ENCODE results near the gene IPO9. TPM values are rescaled to one million over a fixed set of nuclear protein-coding genes. Genes with fewer than 3 reads are reported as not detected.

IPO9 gene
- total RNA-seq, 2 experiments from 2014 or later = 65.1 to 66.0 TPM

DNA sequence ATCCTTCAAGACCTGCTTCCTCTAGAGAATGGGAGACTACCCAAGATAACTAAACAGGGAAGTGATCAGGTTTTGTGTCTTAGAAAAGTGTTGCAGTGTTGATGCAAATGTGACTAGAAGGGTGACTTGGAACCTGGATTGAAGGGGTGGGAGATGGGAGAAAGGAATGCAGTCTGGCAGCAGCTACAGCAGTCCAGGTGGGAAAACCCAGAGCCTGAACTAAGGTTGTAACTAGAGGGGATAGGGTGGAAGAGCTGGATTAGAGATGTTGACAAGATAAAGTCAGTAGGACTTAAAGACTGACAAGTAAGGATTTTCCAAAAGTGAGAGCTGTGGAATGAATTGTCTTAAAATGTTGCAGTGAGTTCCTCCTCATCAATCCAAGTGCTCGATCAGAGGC, 52.7 kb downstream of the IPO9 start:
- intact Hi-C loops (cut with DNase I, micrococcal nuclease) = no loop called here
- H3K27me3 Mint-ChIP-seq = peaks cover 1% of the 10 kb centered on the region
- ATAC-seq (no peak), DNase-seq (no peak)
- ChIA-PET POLR2A (no interaction called here), CTCF (interaction anchor here (0.8 to 3.9 kb wide), 5 partner anchors 14 to 259 kb away, joined by 3 to 26 read pairs (median 10); no protein-coding TSS in a partner anchor)
- H3K27ac Mint-ChIP-seq = no peak overlapping the region
- H3K4me3 Mint-ChIP-seq = no peak overlapping the region
- H3K9me3 Mint-ChIP-seq (ENCODE audit: low read depth) = no peaks in the 10 kb centered on the region
- peaks cover 4% of the 10 kb centered on the region for H3K4me1 Mint-ChIP-seq
- H3K36me3 Mint-ChIP-seq (ENCODE audit: low read depth) = peaks cover 2% of the 10 kb centered on the region

DNA sequence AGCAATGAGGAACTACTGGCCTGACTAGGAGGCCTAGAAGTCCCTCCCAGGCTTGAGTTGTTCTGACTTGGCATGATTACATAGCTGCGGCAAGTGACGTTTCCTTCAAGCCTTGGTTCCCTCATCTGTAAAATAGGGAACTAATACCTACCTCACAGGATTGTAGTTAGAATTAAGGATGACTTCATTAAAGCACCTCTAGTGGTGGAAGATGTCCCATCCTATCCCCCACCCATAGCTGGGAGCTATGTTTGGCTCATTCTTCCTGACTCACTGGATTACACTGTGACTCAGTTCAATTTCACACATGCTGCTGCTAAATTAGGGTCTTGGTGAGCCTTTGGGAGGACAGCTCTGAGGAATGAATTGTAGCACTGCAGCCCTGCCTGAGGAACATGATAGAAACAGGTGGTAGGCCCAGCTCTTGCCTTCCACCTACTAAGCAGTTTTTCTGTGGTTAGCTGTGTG, 53.7 kb downstream of the IPO9 start:
- DNase-seq (no peak), ATAC-seq (peak; percentile 50)
- Mint-ChIP-seq H3K4me3 (no peak overlapping the region), H3K36me3 (ENCODE audit: low read depth) (peaks cover 2% of the 10 kb centered on the region), H3K4me1 (peaks cover 4% of the 10 kb centered on the region), H3K27me3 (peaks cover 9% of the 10 kb centered on the region), H3K9me3 (ENCODE audit: low read depth) (no peaks in the 10 kb centered on the region), H3K27ac (no peak overlapping the region)
- intact Hi-C loops (cut with DNase I, micrococcal nuclease) = no loop called here
- ChIA-PET POLR2A (interaction anchor here (0.7 to 0.9 kb wide), 2 partner anchors 90 to 281 kb away, joined by 3 to 5 read pairs; no protein-coding TSS in a partner anchor), CTCF (interaction anchor here (0.7 to 3.9 kb wide), 9 partner anchors 11 to 125 kb away, joined by 3 to 26 read pairs (median 3); partner anchors contain the start of gene TIMM17A)

DNA sequence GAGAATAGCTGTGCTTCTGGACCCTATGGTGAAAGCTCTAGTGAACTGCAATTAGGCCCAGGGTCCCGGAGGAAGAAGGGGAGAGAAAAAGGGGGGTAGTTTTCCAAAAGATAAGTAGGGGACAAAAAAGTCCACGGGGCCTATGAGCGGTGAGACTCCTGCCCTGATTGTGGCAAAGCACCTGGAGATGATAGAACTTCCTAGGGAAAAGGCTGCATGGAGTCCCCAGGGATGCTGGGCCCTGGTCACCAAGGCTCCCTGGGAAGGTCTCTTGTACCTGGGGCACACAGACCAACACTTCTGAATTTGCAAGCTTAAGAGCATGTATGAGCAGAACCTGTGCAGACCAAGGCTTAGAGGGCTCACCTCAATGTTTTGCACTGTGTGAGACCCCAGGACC, 54.3 kb downstream of the IPO9 start:
- ChIA-PET POLR2A (interaction anchor here (0.7 kb wide), 1 partner anchor 89 kb away, joined by 3 read pairs; no protein-coding TSS in a partner anchor), CTCF (interaction anchor here (0.7 to 3.9 kb wide), 9 partner anchors 11 to 201 kb away, joined by 3 to 26 read pairs (median 3); partner anchors contain the start of gene TIMM17A)

DNA sequence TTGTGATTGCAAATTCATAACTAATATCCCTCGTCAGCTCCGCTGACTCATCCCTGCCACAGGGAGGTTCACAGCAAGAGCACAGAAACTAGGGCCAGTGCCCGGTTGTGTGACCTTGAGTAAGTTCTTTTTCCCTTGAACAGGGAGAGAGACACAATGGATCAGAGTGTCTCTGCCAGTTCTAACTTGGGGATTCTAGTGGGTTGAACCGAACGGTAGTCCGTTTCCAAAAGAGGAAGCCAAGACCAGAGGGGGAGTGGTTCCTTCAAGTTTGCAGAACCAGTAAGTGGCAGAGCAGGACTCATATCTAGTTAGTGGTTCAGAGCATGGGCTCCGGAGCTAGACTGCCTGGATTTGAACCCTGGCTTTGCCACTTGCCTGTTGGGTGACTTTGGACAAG, 54.8 kb downstream of the IPO9 start:
- H3K36me3 Mint-ChIP-seq (ENCODE audit: low read depth) = no peaks in the 10 kb centered on the region
- peak; percentile 40 for ATAC-seq
- H3K27ac Mint-ChIP-seq = no peak overlapping the region
- ChIA-PET CTCF (interaction anchor here (0.5 to 3.9 kb wide), 7 partner anchors 10 to 399 kb away, joined by 3 to 26 read pairs (median 4); no protein-coding TSS in a partner anchor), POLR2A (interaction anchor here (0.9 kb wide), 1 partner anchor 256 kb away, joined by 12 read pairs; no protein-coding TSS in a partner anchor)
- H3K27me3 Mint-ChIP-seq = peaks cover 15% of the 10 kb centered on the region
- no peak overlapping the region for H3K4me3 Mint-ChIP-seq
- intact Hi-C loops (cut with DNase I, micrococcal nuclease) = no loop called here
- no peaks in the 10 kb centered on the region for H3K9me3 Mint-ChIP-seq (ENCODE audit: low read depth)
- DNase-seq = peak; percentile 33
- H3K4me1 Mint-ChIP-seq = peaks cover 4% of the 10 kb centered on the region

More for the DNA sequence above, 54.3 kb downstream of the IPO9 start:
- Mint-ChIP-seq H3K4me1 (peaks cover 4% of the 10 kb centered on the region), H3K27me3 (peaks cover 14% of the 10 kb centered on the region), H3K27ac (no peak overlapping the region), H3K9me3 (ENCODE audit: low read depth) (no peaks in the 10 kb centered on the region), H3K4me3 (no peak overlapping the region), H3K36me3 (ENCODE audit: low read depth) (peaks cover 2% of the 10 kb centered on the region)
- ATAC-seq (no peak), DNase-seq (no peak)
- intact Hi-C loops (cut with DNase I, micrococcal nuclease) = no loop called here

GRCh38 chr1:201884425-201884824, 55.5 kb downstream of the IPO9 start:
- ChIA-PET POLR2A (interaction anchor here (0.9 kb wide), 1 partner anchor 255 kb away, joined by 12 read pairs; no protein-coding TSS in a partner anchor), CTCF (interaction anchor here (0.5 to 3.9 kb wide), 4 partner anchors 9 to 399 kb away, joined by 3 to 26 read pairs (median 4); no protein-coding TSS in a partner anchor)
- intact Hi-C loops (cut with DNase I, micrococcal nuclease) = no loop called here
- Mint-ChIP-seq H3K36me3 (ENCODE audit: low read depth) (no peaks in the 10 kb centered on the region), H3K4me3 (no peak overlapping the region), H3K4me1 (peaks cover 4% of the 10 kb centered on the region), H3K27ac (no peak overlapping the region), H3K9me3 (ENCODE audit: low read depth) (no peaks in the 10 kb centered on the region), H3K27me3 (peaks cover 16% of the 10 kb centered on the region)
- no peak for DNase-seq
- ATAC-seq = no peak

DNA sequence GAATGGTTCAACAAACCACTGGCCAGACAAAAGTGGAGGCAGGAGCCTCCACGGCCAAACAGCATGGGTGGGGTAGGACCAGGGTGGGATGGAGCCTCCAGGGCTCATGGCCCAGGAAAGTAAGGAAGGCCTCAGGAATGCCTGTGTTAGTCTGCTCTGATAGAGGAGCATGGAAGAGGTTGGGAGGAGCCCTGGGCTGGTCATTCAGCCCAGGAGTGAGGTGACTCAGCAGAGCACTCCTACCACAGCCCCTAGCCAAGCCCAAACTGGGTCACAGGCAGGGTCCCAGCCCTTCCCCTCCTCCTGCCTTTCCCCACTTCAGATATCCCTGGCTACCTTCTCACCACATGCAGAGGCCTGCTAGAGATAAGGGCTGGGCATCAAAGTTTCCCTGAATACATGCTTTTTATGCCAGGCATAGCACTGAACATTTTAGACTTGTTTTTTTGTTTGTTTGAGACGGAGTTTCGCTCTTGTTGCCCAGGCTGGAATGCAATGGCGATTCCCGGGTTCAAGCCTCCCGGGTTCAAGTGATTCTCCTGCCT, 56.6 kb downstream of the IPO9 start:
- Mint-ChIP-seq H3K4me1 (peaks cover 7% of the 10 kb centered on the region), H3K36me3 (ENCODE audit: low read depth) (no peaks in the 10 kb centered on the region), H3K27ac (no peak overlapping the region), H3K27me3 (peaks cover 23% of the 10 kb centered on the region), H3K4me3 (no peak overlapping the region), H3K9me3 (ENCODE audit: low read depth) (no peaks in the 10 kb centered on the region)
- DNase-seq (no peak), ATAC-seq (no peak)
- ChIA-PET CTCF (interaction anchor here (0.8 to 2.0 kb wide), 2 partner anchors 8 to 10 kb away, joined by 3 to 26 read pairs; no protein-coding TSS in a partner anchor), POLR2A (interaction anchor here (0.7 kb wide), 1 partner anchor 343 kb away, joined by 3 read pairs; no protein-coding TSS in a partner anchor)
- intact Hi-C loops (cut with DNase I, micrococcal nuclease) = no loop called here

GRCh38 chr1:201886103-201886885, 57.3 kb downstream of the IPO9 start:
- POLR2A ChIA-PET = interaction anchor here (0.7 to 0.8 kb wide), 2 partner anchors 88 to 344 kb away, joined by 3 read pairs; no protein-coding TSS in a partner anchor
- H3K9me3 Mint-ChIP-seq (ENCODE audit: low read depth) = no peaks in the 10 kb centered on the region

GRCh38 chr1:201887116-201887866, 58.3 kb downstream of the IPO9 start:
- no peak overlapping the region for H3K27ac Mint-ChIP-seq
- H3K9me3 Mint-ChIP-seq (ENCODE audit: low read depth) = no peaks in the 10 kb centered on the region
- intact Hi-C loops (cut with DNase I, micrococcal nuclease) = no loop called here
- H3K4me3 Mint-ChIP-seq = no peak overlapping the region
- ChIA-PET CTCF (interaction anchor here (0.6 to 2.0 kb wide), 5 partner anchors 9 to 1566 kb away, joined by 3 to 26 read pairs (median 4); no protein-coding TSS in a partner anchor), POLR2A (interaction anchor here (0.8 kb wide), 1 partner anchor 87 kb away, joined by 3 read pairs; no protein-coding TSS in a partner anchor)
- H3K36me3 Mint-ChIP-seq (ENCODE audit: low read depth) = no peaks in the 10 kb centered on the region
- peaks cover 32% of the 10 kb centered on the region for H3K27me3 Mint-ChIP-seq
- H3K4me1 Mint-ChIP-seq = peaks cover 7% of the 10 kb centered on the region
- DNase-seq (no peak), ATAC-seq (no peak)

More at GRCh38 chr1:201886103-201886885, 57.3 kb downstream of the IPO9 start:
- Mint-ChIP-seq H3K27ac (no peak overlapping the region), H3K27me3 (peaks cover 25% of the 10 kb centered on the region), H3K4me3 (no peak overlapping the region), H3K4me1 (peaks cover 7% of the 10 kb centered on the region), H3K36me3 (ENCODE audit: low read depth) (no peaks in the 10 kb centered on the region)
- ATAC-seq = no peak
- CTCF ChIA-PET = interaction anchor here (0.8 to 2.0 kb wide), 5 partner anchors 8 to 86 kb away, joined by 3 to 26 read pairs (median 4); no protein-coding TSS in a partner anchor
- DNase-seq = no peak
- intact Hi-C loops (cut with DNase I, micrococcal nuclease) = no loop called here

DNA sequence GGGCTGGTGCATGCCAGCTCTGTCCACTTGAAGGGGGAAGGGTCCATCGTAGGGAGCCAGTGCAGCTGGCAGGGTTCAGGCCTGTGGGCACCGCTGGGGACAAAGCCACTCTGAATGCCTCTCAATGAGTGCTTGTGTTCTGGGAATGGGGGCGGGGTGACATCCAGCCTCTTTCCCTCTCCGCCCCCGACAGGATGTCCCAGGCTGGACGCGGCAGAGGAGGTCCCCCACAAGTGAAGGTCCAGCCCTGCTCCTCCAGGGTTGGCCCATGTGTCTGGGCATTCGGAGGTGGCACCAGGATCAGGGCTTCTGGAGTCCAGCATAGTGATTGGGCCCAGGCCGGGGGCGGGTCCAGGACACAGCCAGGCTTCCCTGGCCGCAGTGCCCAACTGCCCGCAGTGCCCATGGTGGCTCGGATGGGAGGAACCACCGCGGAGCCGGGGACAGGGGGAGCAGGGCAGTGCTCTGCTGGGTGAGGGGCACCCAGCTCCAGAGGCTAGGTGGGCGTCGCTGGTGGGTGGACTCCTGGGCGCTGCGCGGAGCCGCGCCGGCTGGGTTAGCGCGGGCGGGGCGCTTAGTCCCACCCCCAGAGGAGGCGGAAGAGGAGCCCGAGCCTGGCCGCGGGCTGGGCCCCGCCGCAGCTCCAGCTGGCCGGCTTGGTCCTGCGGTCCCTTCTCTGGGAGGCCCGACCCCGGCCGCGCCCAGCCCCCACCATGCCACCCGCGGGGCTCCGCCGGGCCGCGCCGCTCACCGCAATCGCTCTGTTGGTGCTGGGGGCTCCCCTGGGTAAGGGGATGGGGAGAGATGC, 59.5 kb downstream of the IPO9 start, which contains the start of gene SHISA4:
SHISA4 (plus strand) TSS at position 617 of the 808 bp plus-strand sequence; CDS start at position 714, 97 bp downstream.
- DNase-seq (peak; percentile 23), ATAC-seq (peak; percentile 66)
- CTCF ChIA-PET = interaction anchor here (2.0 kb wide), 1 partner anchor 10 kb away, joined by 12 read pairs; no protein-coding TSS in a partner anchor
- peaks cover 35% of the 10 kb centered on the region for H3K27me3 Mint-ChIP-seq
- no peaks in the 10 kb centered on the region for H3K9me3 Mint-ChIP-seq (ENCODE audit: low read depth)
- H3K4me3 Mint-ChIP-seq = peak within 1 kb of the TSS; percentile 15
- H3K36me3 Mint-ChIP-seq (ENCODE audit: low read depth) = no peaks in the 10 kb centered on the region
- POLR2A ChIA-PET = no interaction called here
- H3K4me1 Mint-ChIP-seq = peaks cover 4% of the 10 kb centered on the region
- intact Hi-C loops (cut with DNase I, micrococcal nuclease) = no loop called here
- H3K27ac Mint-ChIP-seq = no peak within 1 kb of the TSS

Data from activated CD4-positive, alpha-beta T cell treated with anti-CD3 and anti-CD28 coated beads for 36 hours (primary cell).